Activated naive CD8-positive, alpha-beta T cell treated with anti-CD3 and anti-CD28 coated beads for 36 hours (primary cell): ENCODE data around the gene APBA1. TPM values are rescaled to one million over a fixed set of nuclear protein-coding genes. Genes with fewer than 3 reads are reported as not detected.
A peak's percentile ranks its signal among the peaks of the same experiment; 100 is the strongest.

Experiments
- DNase-seq: peaks from one replicate; pipeline ENCODE4 v3.0.0; 2021
- H3K27ac Mint-ChIP-seq: one replicate; pipeline ENCODE4 v1.8.0; 2022; ENCODE audit warnings: mild to moderate bottlenecking, moderate library complexity, mixed read lengths
- H3K27me3 Mint-ChIP-seq: one replicate; pipeline ENCODE4 v1.8.0; 2022; ENCODE audit warnings: mild to moderate bottlenecking, mixed read lengths
- H3K36me3 Mint-ChIP-seq: one replicate; pipeline ENCODE4 v1.8.0; 2021; ENCODE audit warnings: mild to moderate bottlenecking, mixed read lengths
- H3K4me1 Mint-ChIP-seq: one replicate; pipeline ENCODE4 v1.8.0; 2021; ENCODE audit warnings: mixed read lengths
- H3K4me3 Mint-ChIP-seq: one replicate; pipeline ENCODE4 v1.8.0; 2022; ENCODE audit warnings: mild to moderate bottlenecking, moderate library complexity, mixed read lengths
- H3K9me3 Mint-ChIP-seq: one replicate; pipeline ENCODE4 v1.8.0; 2022; ENCODE audit warnings: mixed read lengths
- total RNA-seq, 2 experiments: library from RNA; stranded (reverse); gene quantifications; one replicate each; pipeline ENCODE4 v1.2.3, GENCODE V29; 2021

Gene APBA1
- under 1 TPM; 0.08 to 0.23 TPM for total RNA-seq

- H3K27ac Mint-ChIP-seq, result peak within 1 kb of the TSS; percentile 14
- no peaks in the 10 kb centered on the region for H3K36me3 Mint-ChIP-seq
- peaks cover 25% of the 10 kb centered on the region for H3K27me3 Mint-ChIP-seq
- peaks cover 5% of the 10 kb centered on the region for H3K4me1 Mint-ChIP-seq
- peak within 1 kb of the TSS; percentile 73 for H3K4me3 Mint-ChIP-seq
- peak; percentile 64 for DNase-seq
- no peaks in the 10 kb centered on the region for H3K9me3 Mint-ChIP-seq
These were observed at the start of gene APBA1 for GRCh38 chr9:69671879-69672595. APBA1 (minus strand) TSS chr9:69672371.

- H3K9me3 Mint-ChIP-seq, result no peaks in the 10 kb centered on the region
- H3K27me3 Mint-ChIP-seq, result no peaks in the 10 kb centered on the region
- no peaks in the 10 kb centered on the region for H3K4me1 Mint-ChIP-seq
- no peak overlapping the region for H3K27ac Mint-ChIP-seq
- H3K4me3 Mint-ChIP-seq, result no peak overlapping the region
- peaks cover 50% of the 10 kb centered on the region for H3K36me3 Mint-ChIP-seq
- no peak for DNase-seq
These were observed 47.8 kb upstream of the APBA1 start for GRCh38 chr9:69719983-69720382.

- DNase-seq, result no peak
- Mint-ChIP-seq H3K36me3 (peaks cover 48% of the 10 kb centered on the region), H3K27me3 (no peaks in the 10 kb centered on the region), H3K4me1 (no peaks in the 10 kb centered on the region), H3K27ac (no peak overlapping the region), H3K9me3 (no peaks in the 10 kb centered on the region), H3K4me3 (no peak overlapping the region)
These were observed 47.2 kb upstream of the APBA1 start for GRCh38 chr9:69719367-69719766.

- no peaks in the 10 kb centered on the region for H3K9me3 Mint-ChIP-seq
- no peak for DNase-seq
- no peak overlapping the region for H3K4me3 Mint-ChIP-seq
- no peaks in the 10 kb centered on the region for H3K27me3 Mint-ChIP-seq
- H3K4me1 Mint-ChIP-seq, result no peaks in the 10 kb centered on the region
- H3K27ac Mint-ChIP-seq, result no peak overlapping the region
- H3K36me3 Mint-ChIP-seq, result peaks cover 41% of the 10 kb centered on the region
These were observed 46.0 kb upstream of the APBA1 start for GRCh38 chr9:69718218-69718617.

- Mint-ChIP-seq H3K4me1 (no peaks in the 10 kb centered on the region), H3K36me3 (peaks cover 33% of the 10 kb centered on the region), H3K4me3 (no peak overlapping the region), H3K27ac (no peak overlapping the region), H3K27me3 (no peaks in the 10 kb centered on the region), H3K9me3 (no peaks in the 10 kb centered on the region)
- DNase-seq, result no peak
These were observed 43.7 kb upstream of the APBA1 start for GRCh38 chr9:69715825-69716224.

GRCh38 chr9:69715096-69715495 lies 42.9 kb upstream of the APBA1 start:
- H3K36me3 Mint-ChIP-seq, result peaks cover 29% of the 10 kb centered on the region
- H3K4me1 Mint-ChIP-seq, result no peaks in the 10 kb centered on the region
- H3K27me3 Mint-ChIP-seq, result no peaks in the 10 kb centered on the region
- no peak overlapping the region for H3K4me3 Mint-ChIP-seq
- H3K9me3 Mint-ChIP-seq, result no peaks in the 10 kb centered on the region
- H3K27ac Mint-ChIP-seq, result no peak overlapping the region
- DNase-seq, result no peak

- no peaks in the 10 kb centered on the region for H3K4me1 Mint-ChIP-seq
These were observed 25.3 kb upstream of the APBA1 start for GRCh38 chr9:69697475-69697874.

GRCh38 chr9:69696802-69697201 lies 24.6 kb upstream of the APBA1 start:
- H3K4me3 Mint-ChIP-seq, result no peak overlapping the region
- DNase-seq, result no peak
- H3K4me1 Mint-ChIP-seq, result no peaks in the 10 kb centered on the region
- H3K27me3 Mint-ChIP-seq, result peaks cover 12% of the 10 kb centered on the region
- H3K27ac Mint-ChIP-seq, result no peak overlapping the region
- peaks cover 5% of the 10 kb centered on the region for H3K36me3 Mint-ChIP-seq
- peaks cover 27% of the 10 kb centered on the region for H3K9me3 Mint-ChIP-seq

More at GRCh38 chr9:69697475-69697874, 25.3 kb upstream of the APBA1 start:
- H3K27me3 Mint-ChIP-seq, result peaks cover 12% of the 10 kb centered on the region
- peaks cover 29% of the 10 kb centered on the region for H3K9me3 Mint-ChIP-seq
- H3K36me3 Mint-ChIP-seq, result peaks cover 5% of the 10 kb centered on the region
- no peak for DNase-seq
- H3K4me3 Mint-ChIP-seq, result no peak overlapping the region
- H3K27ac Mint-ChIP-seq, result no peak overlapping the region

- no peaks in the 10 kb centered on the region for H3K36me3 Mint-ChIP-seq
- DNase-seq, result no peak
- H3K27me3 Mint-ChIP-seq, result peaks cover 11% of the 10 kb centered on the region
- peaks cover 5% of the 10 kb centered on the region for H3K9me3 Mint-ChIP-seq
- no peak overlapping the region for H3K27ac Mint-ChIP-seq
- H3K4me3 Mint-ChIP-seq, result no peak overlapping the region
- no peaks in the 10 kb centered on the region for H3K4me1 Mint-ChIP-seq
These were observed 17.9 kb upstream of the APBA1 start for GRCh38 chr9:69689991-69690538.

- Mint-ChIP-seq H3K27ac (no peak overlapping the region), H3K4me1 (no peaks in the 10 kb centered on the region), H3K4me3 (no peak overlapping the region), H3K9me3 (no peaks in the 10 kb centered on the region), H3K36me3 (no peaks in the 10 kb centered on the region), H3K27me3 (peaks cover 9% of the 10 kb centered on the region)
- DNase-seq, result no peak
These were observed 11.8 kb upstream of the APBA1 start for GRCh38 chr9:69683927-69684326.

- no peaks in the 10 kb centered on the region for H3K36me3 Mint-ChIP-seq
- H3K4me3 Mint-ChIP-seq, result no peak overlapping the region
- no peak overlapping the region for H3K27ac Mint-ChIP-seq
- no peaks in the 10 kb centered on the region for H3K4me1 Mint-ChIP-seq
- H3K9me3 Mint-ChIP-seq, result no peaks in the 10 kb centered on the region
- DNase-seq, result no peak
- peaks cover 16% of the 10 kb centered on the region for H3K27me3 Mint-ChIP-seq
These were observed 6.8 kb upstream of the APBA1 start for GRCh38 chr9:69678843-69679538.

GRCh38 chr9:69677931-69678330 lies 5.8 kb upstream of the APBA1 start:
- no peaks in the 10 kb centered on the region for H3K9me3 Mint-ChIP-seq
- no peak overlapping the region for H3K4me3 Mint-ChIP-seq
- DNase-seq, result no peak
- H3K4me1 Mint-ChIP-seq, result peaks cover 2% of the 10 kb centered on the region
- peaks cover 13% of the 10 kb centered on the region for H3K27me3 Mint-ChIP-seq
- no peak overlapping the region for H3K27ac Mint-ChIP-seq
- no peaks in the 10 kb centered on the region for H3K36me3 Mint-ChIP-seq

GRCh38 chr9:69675563-69675962 lies 3.4 kb upstream of the APBA1 start:
- no peaks in the 10 kb centered on the region for H3K36me3 Mint-ChIP-seq
- DNase-seq, result no peak
- H3K27ac Mint-ChIP-seq, result no peak overlapping the region
- peaks cover 26% of the 10 kb centered on the region for H3K27me3 Mint-ChIP-seq
- no peak overlapping the region for H3K4me3 Mint-ChIP-seq
- peaks cover 5% of the 10 kb centered on the region for H3K4me1 Mint-ChIP-seq
- H3K9me3 Mint-ChIP-seq, result no peaks in the 10 kb centered on the region

GRCh38 chr9:69674716-69675438 lies 2.7 kb upstream of the APBA1 start:
- peaks cover 31% of the 10 kb centered on the region for H3K27me3 Mint-ChIP-seq
- no peak overlapping the region for H3K4me3 Mint-ChIP-seq
- H3K27ac Mint-ChIP-seq, result no peak overlapping the region

GRCh38 chr9:69674112-69674685 lies 2.0 kb upstream of the APBA1 start:
- H3K4me1 Mint-ChIP-seq, result peaks cover 5% of the 10 kb centered on the region
- no peaks in the 10 kb centered on the region for H3K36me3 Mint-ChIP-seq
- no peaks in the 10 kb centered on the region for H3K9me3 Mint-ChIP-seq
- H3K27me3 Mint-ChIP-seq, result peaks cover 28% of the 10 kb centered on the region
- no peak for DNase-seq
- H3K4me3 Mint-ChIP-seq, result no peak overlapping the region
- H3K27ac Mint-ChIP-seq, result no peak overlapping the region

More at GRCh38 chr9:69674716-69675438, 2.7 kb upstream of the APBA1 start:
- no peaks in the 10 kb centered on the region for H3K36me3 Mint-ChIP-seq
- no peak for DNase-seq
- no peaks in the 10 kb centered on the region for H3K9me3 Mint-ChIP-seq
- peaks cover 5% of the 10 kb centered on the region for H3K4me1 Mint-ChIP-seq
